ENCODE results near the gene TST. TPM values are rescaled to one million over a fixed set of nuclear protein-coding genes. Genes with fewer than 3 reads are reported as not detected.

Gene TST
- total RNA-seq, 1 donor from 2014 or later, result 20.5 TPM

DNA sequence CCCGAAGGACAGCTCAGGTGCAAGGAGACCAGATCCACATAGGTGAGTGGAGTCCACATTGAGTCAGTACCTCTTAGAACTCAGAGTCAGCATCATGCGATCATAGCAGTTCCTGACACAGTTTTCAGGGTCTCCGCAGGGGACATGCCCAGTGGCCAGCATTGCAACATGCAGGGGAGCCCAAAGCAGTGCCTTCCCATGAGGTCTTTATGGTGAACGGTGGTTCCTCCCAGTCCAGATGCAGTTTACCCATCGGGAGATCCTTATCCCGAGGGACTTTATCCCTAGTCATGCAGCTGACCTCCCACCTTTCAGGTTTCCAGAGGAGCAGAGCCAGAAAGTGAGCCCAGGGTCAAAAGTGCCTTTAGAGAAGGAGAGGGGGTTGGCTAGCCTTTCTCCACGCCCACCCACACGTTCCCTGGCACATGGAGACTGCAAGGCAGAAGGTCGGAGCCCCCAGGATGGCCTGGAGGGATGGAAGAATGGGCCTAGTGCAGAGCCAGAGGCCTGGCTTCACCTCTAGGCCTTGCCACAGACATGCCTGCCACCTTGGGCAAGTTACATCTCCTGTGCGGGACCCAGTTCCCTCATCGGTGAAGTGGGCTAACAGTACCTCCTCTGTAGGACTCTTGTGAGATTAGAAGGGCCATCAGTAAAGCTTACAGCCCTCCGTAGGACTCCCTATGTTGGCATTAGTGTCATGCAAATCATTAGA, 38.7 kb upstream of the TST start:
- Mint-ChIP-seq H3K27ac (ENCODE audit: unreplicated experiment) (no peak overlapping the region), H3K4me1 (ENCODE audit: unreplicated experiment) (peaks cover 1% of the 10 kb centered on the region), H3K9me3 (ENCODE audit: unreplicated experiment) (no peaks in the 10 kb centered on the region), H3K27me3 (ENCODE audit: unreplicated experiment) (no peaks in the 10 kb centered on the region), H3K4me3 (ENCODE audit: unreplicated experiment) (no peak overlapping the region), H3K36me3 (ENCODE audit: unreplicated experiment) (peaks cover 9% of the 10 kb centered on the region)
- TF ChIP-seq, protein P1, sequence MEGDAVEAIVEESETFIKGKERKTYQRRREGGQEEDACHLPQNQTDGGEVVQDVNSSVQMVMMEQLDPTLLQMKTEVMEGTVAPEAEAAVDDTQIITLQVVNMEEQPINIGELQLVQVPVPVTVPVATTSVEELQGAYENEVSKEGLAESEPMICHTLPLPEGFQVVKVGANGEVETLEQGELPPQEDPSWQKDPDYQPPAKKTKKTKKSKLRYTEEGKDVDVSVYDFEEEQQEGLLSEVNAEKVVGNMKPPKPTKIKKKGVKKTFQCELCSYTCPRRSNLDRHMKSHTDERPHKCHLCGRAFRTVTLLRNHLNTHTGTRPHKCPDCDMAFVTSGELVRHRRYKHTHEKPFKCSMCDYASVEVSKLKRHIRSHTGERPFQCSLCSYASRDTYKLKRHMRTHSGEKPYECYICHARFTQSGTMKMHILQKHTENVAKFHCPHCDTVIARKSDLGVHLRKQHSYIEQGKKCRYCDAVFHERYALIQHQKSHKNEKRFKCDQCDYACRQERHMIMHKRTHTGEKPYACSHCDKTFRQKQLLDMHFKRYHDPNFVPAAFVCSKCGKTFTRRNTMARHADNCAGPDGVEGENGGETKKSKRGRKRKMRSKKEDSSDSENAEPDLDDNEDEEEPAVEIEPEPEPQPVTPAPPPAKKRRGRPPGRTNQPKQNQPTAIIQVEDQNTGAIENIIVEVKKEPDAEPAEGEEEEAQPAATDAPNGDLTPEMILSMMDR (IDR thresholded peaks at IDR 0.05), result no peak
- DNase-seq (ENCODE audit: extremely low spot score, unreplicated experiment), result no peak

DNA sequence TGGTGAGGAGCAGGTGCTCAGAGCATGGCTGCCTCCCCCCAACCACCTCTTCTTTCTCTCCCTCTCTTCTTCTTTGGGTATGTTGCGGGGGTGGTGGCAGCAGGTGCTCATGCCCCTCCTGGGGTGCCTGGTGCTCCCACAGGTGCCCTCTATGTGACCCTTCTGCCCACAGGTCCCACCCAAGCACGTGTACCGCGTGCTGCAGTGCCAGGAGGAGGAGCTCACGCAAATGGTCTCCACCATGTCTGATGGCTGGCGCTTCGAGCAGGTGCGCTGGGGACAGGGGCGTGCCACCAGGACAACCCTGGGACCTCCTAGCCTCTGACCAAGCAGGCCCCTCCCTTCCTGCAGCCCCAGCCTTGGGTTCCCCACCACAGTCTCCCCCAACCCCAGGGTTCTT, 38.0 kb upstream of the TST start:
- Mint-ChIP-seq H3K27me3 (ENCODE audit: unreplicated experiment) (no peaks in the 10 kb centered on the region), H3K36me3 (ENCODE audit: unreplicated experiment) (peaks cover 9% of the 10 kb centered on the region), H3K4me1 (ENCODE audit: unreplicated experiment) (peaks cover 6% of the 10 kb centered on the region), H3K4me3 (ENCODE audit: unreplicated experiment) (no peak overlapping the region), H3K9me3 (ENCODE audit: unreplicated experiment) (no peaks in the 10 kb centered on the region), H3K27ac (ENCODE audit: unreplicated experiment) (no peak overlapping the region)
- TF ChIP-seq, protein P1 (IDR thresholded peaks at IDR 0.05), result no peak
- DNase-seq (ENCODE audit: extremely low spot score, unreplicated experiment), result no peak

DNA sequence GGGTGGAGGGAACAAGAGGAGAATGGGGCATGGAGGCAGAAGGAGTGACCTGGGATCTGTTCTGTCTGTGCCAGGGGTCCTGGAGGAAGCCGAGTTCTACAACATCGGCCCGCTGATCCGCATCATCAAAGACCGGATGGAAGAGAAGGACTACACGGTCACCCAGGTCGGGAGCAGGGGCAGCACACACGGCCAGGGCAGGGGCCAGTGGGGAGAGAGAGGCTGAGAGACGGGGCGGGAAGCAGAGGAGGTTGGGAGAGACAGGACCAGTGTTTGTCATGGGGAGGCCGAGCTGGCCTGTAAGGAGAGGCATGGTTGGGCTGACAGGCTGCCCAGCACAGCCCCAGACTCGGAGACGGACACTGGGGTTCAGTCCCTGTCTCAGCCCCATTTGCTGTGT, 37.0 kb upstream of the TST start:
- DNase-seq (ENCODE audit: extremely low spot score, unreplicated experiment), result no peak

DNA sequence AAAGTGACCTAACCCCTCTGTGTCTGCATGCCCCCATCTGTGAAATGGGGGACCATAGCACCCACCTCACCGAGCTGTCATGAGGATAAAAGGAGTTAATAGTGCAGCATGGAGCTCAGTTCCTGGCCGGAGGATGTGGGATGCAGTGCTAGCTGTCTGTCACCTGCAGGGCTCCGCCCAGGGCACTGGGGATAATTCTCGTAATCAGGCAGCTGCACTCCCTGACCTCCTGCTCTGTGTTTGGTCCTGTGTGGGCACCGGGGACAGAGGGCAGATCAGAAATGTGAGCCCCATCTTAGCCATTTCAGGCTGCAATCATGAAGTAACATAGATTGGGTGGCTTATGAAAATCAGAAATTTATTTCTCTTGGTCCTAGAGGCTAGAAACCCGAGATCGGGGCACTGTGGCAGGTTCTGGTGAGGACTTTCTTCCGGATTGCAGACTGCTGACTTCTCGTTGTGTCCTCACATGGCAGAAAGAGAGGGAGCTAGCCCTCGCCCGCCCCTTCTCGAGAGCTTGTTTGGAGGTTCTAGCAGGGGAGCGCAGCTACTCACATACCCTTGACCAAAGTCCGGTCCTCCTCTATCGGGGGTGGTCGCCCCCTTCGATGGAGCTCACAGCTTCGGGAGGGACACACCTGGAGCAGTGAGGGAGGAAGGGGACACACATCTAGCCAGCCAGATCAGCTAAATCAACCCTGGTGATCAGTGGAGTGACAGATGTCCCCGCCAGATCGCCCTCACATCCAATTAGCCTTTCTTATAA, 35.5 kb upstream of the TST start:
- Mint-ChIP-seq H3K4me3 (ENCODE audit: unreplicated experiment) (no peak overlapping the region), H3K27ac (ENCODE audit: unreplicated experiment) (no peak overlapping the region), H3K9me3 (ENCODE audit: unreplicated experiment) (no peaks in the 10 kb centered on the region), H3K4me1 (ENCODE audit: unreplicated experiment) (peaks cover 10% of the 10 kb centered on the region), H3K36me3 (ENCODE audit: unreplicated experiment) (peaks cover 9% of the 10 kb centered on the region), H3K27me3 (ENCODE audit: unreplicated experiment) (no peaks in the 10 kb centered on the region)
- TF ChIP-seq, protein P1 (IDR thresholded peaks at IDR 0.05), result no peak
- DNase-seq (ENCODE audit: extremely low spot score, unreplicated experiment), result no peak

More for the DNA sequence above, 37.0 kb upstream of the TST start:
- TF ChIP-seq, protein P1 (IDR thresholded peaks at IDR 0.05), result no peak
- Mint-ChIP-seq H3K4me1 (ENCODE audit: unreplicated experiment) (peaks cover 9% of the 10 kb centered on the region), H3K36me3 (ENCODE audit: unreplicated experiment) (peaks cover 9% of the 10 kb centered on the region), H3K27ac (ENCODE audit: unreplicated experiment) (no peak overlapping the region), H3K9me3 (ENCODE audit: unreplicated experiment) (no peaks in the 10 kb centered on the region), H3K4me3 (ENCODE audit: unreplicated experiment) (no peak overlapping the region), H3K27me3 (ENCODE audit: unreplicated experiment) (no peaks in the 10 kb centered on the region)

DNA sequence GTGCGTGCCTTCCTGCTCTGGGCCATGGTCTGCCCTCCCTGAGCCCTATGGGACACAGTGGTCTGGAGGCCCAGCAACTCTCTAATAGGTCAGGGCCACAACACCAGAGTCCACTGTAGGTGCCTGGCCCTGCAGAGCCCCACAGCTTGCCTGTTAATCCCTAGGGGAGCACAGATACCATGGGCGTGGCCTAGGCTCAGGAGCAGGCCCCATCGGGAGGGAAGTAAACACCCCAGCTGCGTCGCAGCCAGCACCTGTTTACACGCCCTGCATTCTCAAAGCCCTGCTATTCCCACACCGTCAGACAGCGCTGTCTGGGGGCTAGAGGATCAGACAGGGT, 34.8 kb upstream of the TST start:
- no peak overlapping the region for H3K4me3 Mint-ChIP-seq (ENCODE audit: unreplicated experiment)
- DNase-seq (ENCODE audit: extremely low spot score, unreplicated experiment), result no peak
- TF ChIP-seq, protein P1 (IDR thresholded peaks at IDR 0.05), result no peak
- no peak overlapping the region for H3K27ac Mint-ChIP-seq (ENCODE audit: unreplicated experiment)
- peaks cover 10% of the 10 kb centered on the region for H3K4me1 Mint-ChIP-seq (ENCODE audit: unreplicated experiment)
- peaks cover 9% of the 10 kb centered on the region for H3K36me3 Mint-ChIP-seq (ENCODE audit: unreplicated experiment)
- no peaks in the 10 kb centered on the region for H3K27me3 Mint-ChIP-seq (ENCODE audit: unreplicated experiment)
- H3K9me3 Mint-ChIP-seq (ENCODE audit: unreplicated experiment), result no peaks in the 10 kb centered on the region

Data from osteocyte (in vitro differentiated cells).